GM21423 (cell line): Measurements from ENCODE around the gene PAFAH1B1.
A peak's percentile ranks its signal among the peaks of the same experiment; 100 is the strongest.

Source experiments
- ATAC-seq: cut with Tn5 transposase; IDR thresholded peaks from one replicate; pipeline ENCODE4 v1.9.1; 2021; ENCODE audit warnings: mild to moderate bottlenecking, moderate library complexity; ENCODE audit not compliant: unreplicated experiment

The PAFAH1B1 gene

DNA sequence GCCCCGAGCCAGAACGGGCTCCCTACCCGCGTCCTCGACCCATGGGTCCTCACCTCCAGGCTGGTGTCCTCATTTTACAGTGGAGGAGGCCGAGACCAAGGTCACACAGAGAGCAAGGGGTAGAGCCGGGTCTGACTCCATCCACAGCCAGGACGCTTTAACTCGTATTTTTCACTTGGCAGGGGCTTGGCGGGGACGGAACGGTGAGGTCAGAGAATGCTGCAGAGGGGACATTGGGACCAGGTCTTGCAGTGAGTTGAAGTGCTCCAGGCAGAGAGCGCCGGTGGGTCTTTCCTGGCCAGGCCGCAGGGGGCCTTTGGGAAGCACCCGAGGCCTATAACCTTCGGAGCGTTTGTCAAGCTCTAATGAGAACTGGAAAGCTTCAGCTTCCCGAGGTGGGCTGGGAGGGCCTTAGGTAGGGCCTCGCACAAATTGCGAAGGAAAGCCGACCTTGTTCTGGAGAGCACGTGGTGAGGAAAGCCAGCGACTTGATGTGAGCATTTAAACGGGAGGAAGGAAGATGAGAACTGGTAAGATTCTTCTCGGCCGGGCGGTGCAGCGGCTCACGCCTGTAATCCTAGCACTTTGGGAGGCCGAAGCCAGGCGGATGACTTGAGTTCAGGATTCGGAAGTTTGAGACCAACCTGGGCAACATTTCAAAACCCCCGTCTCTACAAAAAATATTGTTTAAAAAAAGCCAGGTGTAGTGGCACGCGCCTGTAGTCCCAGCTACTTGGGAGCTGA, 119.0 kb downstream of the PAFAH1B1 start:
- peak; percentile 3 for ATAC-seq

DNA sequence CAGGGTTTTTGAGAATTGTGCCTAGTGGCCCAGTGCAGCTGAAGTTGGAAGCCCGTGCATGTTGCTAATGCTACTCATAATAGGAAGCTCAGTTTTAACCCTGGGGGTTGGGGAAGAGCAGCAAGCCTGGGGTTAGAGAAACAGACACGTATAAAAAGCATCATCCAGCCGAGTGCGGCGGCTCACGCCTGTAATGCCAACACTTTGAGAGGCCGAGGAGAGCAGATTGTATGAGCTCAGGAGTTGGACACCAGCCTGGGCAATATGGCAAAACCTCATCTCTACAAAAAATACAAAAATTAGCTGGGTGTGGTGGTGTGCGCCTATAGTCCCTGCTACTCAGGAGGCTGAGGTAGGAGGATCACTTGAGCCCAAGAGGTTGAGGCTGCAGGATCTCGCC, 120.4 kb downstream of the PAFAH1B1 start:
- no peak for ATAC-seq

DNA sequence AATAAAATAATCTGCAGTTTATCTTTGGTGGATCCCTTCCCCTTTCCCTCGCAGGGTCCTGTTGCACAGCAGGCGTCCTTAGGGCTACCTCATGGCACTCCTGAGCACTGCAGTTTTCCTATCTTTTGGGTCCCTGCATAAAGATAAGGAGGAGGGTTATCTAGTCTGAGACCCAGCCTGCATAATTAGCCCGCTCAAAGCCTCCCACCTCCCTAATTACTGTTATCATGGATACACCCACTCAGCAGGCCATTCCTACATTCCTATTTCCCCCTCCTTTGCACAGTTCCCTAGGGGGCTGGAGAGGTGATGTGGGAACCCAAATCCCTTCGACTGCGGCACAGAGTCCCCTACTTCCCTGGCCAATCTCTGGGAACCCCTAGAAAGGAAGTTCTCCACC, 123.2 kb downstream of the PAFAH1B1 start:
- ATAC-seq, result no peak

DNA sequence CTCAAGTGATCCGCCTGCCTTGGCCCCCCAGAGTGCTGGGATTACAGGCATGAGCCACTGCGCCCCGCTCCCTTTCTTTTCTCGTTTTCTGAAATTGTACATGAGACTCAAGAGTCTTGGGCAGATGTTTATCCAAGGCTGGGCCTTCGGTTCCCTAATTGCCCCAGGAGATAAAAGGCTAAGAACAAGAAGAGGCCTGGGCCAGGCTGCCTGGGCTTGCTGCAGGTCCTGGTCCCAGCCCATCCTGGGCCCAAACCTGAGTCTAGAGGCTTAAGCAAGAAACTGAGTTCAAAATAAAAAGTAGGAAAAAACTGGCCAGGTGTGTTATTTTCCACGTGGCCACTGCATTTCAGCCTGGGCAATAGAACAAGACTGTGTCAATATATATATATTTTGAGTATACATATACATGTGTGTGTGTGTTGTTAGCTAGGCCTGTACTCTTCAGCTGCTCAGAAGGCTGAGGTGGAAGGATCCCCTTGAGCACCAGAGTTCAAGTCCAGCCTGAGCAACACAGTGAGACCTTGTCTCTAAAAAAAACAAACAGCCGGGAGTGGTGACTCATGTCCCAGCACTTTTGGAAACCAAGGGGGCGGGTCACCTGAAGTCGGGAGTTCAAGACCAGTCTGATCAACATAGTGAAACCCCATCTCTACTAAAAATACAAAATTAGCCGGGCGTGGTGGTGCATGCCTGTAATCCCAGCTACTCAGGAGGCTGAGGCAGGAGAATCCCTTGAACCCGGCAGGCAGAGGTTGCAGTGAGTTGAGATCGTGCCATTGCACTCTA, 124.9 kb downstream of the PAFAH1B1 start:
- ATAC-seq, result no peak

DNA sequence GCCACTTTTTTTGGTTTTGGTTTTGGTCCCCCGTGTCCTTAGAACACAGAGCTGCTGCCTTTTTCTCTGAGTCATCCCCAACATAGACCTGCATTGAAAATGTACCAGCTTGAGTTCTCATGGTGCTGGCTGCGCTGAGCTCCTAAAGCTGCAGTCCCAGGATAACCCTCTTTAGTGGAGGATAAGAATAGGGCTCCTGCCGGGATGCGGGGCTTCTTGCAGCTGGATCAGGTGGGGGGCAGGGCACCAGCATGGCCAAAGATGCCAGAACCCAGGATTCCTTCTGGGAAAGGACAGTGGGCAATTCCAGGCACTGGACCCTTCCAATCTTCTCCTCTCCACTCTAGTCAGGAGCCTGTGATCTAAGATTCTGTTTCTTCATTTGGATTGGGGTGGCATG, 126.4 kb downstream of the PAFAH1B1 start:
- no peak for ATAC-seq

DNA sequence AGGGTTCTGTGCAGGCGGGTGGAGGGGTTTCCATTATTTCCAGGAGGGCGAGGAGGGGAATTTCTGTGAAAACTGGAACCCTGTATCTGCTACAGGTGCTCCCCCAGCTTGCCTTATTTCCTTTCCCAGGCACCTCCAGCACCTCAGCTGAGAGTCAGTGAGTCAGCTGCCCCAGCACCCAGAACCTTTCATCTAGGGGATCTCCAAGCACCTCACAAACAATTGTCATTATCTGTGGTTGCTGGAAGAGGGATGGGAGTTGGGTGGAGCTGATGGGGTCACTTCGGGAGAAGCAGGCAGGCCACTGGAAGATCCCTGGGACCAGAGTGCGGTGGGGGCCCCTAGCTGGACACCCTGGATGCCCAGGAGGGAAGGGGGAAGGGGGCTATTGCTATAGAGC, 128.1 kb downstream of the PAFAH1B1 start:
- no peak for ATAC-seq

DNA sequence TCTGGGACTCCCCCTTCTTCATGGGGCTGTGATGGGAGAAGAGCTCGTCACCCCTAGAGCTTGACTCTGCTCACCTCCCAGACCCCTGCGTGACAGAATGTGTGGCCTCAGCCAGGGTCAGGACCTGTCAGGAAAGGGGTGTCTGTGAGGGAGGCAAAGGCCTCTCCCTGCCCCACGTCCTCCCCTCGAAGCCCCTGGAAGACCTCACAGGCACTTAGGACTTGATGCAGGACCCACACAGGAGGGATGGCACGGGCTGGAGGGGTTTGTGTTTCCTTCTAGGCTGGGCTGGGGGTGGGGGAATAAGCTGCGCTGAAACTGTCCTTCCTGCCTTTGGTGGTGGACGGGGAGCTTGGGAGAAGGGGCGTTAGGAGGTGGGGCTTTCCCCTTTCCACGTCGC, 129.2 kb downstream of the PAFAH1B1 start:
- no peak for ATAC-seq

DNA sequence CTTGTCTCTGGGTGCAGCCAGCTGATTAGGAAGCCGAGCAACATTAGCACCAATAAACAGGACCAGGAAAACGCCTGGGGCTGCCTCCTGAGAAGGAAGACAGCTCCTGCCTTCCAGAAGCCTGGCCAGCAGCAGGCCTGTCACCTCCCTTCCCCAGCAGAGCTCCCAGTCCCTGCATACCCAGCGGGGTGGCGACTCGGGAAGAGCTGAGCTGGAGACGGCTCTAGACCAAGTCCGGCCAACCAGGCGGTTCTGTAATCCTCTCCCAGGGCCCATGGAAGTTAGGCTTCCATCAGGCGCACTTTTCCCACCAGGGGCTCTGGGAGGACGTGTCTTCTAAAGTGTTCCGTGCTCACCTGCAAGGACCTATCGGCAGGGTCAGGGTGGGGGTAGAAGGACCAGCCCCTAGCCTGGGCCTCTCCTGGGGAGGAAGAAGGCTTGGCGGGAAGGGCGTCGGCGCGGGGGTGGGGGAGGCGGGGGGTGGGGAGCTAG, 130.1 kb downstream of the PAFAH1B1 start:
- no peak for ATAC-seq

DNA sequence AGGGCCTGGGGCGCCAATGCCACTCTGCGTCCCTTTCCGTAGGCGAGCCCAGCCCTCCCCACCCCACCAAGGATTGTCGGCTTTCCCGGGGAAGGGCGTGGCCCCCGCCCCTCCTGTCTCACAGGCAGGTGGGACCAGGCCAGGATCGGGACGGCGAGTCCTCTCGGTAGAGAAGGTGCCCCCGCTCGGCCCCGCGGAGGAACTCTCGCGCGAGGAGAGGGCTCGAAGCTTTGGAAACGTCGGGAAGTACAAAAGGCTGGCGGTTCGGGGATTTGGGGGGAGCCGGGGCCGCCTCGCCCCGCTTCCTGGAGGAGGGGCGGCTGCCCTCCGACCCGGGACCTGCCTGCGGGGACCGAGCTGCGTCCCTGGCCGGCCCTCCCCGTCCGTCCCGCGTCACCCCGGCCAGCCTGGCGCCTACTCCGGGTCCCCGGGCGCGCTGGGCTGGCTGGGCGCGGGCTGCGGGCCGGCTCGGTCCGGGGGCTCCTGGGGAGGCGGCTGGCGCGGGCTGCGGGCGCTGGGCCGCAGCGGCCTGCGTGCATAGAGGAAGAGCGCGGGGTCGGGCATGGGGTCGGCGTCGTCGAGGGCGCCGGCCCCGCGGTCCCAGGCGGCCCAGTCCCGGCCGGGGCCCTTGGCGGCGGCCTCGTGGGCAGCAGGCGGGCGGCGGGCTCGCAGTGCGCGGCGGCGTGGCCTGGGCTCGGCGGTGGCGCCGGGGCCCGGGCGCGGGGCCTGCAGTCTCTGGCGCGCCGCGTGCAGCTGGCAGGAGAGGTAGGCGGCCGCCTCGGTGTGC, 130.7 kb downstream of the PAFAH1B1 start:
- ATAC-seq, result no peak

DNA sequence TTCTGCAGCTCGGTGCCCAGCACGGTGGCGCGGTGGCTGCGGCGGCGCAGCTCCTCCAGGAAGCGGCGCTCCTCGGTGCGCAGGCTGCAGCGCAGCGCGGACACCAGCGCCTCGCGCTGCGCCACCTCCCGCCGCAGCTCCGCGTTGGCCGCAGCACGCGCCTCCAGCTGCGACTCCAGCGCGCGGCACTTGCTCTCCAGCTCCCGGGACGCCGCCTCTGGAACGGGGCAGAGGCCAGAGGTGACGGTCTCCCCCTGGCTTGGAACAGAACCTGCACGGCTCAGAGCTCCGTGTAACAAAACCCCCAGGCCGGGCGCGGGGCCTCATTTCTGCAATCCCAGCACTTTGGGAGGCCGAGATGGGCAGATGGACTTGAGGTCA, 131.3 kb downstream of the PAFAH1B1 start:
- ATAC-seq, result no peak

DNA sequence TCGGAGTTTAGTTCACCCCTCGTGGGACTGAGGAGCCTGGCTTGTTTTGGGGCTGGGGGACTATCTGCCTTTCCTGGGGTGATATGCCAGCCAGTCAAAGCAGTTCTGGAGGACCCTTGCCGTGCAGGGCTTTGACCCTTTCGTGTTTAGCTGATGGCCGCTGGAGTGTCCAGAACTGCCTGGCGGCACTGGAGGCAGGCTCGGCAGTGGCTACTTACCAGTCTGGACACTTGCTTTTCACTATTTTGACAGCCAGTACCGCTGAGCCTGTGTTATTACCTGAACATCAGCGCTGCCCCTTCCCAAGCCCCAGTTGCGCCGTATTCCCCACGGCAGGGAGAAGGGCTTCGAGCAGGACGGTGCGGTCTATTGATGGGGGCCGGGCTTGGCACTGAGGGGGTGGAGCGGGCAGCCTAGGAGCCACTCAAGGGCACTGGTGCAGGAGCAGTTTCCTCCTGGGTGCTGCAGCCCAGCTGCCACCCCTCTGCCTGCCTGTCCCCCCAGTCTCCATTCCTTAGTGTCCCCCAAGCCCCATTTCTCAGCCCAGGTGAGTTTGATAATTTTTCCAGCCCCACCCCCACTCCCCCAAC, 137.4 kb downstream of the PAFAH1B1 start:
- ATAC-seq, result no peak

DNA sequence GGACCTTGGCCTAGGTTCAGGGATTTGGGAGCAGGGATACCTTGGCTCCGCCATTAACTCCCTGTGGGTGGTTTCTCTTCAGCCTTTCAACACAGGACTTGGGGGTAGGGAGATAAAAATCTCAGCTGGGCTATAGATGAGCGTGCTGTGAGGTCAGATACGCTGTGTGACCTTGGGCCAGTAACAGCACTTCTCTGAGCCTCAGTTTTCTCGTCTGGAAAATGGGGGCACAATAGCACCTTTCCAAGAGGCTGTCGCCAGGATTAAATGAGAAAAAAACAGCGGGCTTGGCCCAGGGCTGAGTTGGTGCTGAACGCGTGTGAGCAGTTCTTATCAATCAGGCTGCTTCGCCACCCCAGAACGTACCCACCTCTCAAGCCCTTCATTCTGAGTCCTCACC, 138.4 kb downstream of the PAFAH1B1 start:
- ATAC-seq, result no peak

DNA sequence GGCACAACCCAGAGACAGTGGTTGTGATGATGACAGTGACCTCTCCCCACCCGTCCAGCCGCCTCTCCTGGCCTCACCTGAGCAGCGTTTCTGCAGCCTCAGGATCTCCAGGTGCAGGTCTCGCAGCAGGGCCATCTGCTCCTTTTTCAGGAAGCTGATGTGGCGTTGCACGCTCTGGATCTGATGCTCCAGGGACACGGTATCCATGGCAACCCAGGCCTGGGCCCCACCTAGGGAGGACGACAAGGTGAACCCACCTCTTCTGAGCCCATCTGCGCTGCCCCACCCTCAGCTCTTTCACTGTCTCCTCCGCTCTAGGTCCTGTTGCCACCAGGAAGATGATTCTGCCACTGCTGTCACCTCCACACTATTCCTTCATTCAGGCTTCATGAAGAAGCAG, 141.5 kb downstream of the PAFAH1B1 start:
- ATAC-seq, result no peak
